ENCODE results near the gene TMPRSS9.

GRCh38 chr19:2359992-2360685 lies at the start of gene TMPRSS9:
- TF ChIP-seq CTCF (IDR thresholded peaks at IDR 0.05) (no peak), POLR2AphosphoS5 (IDR thresholded peaks at IDR 0.05; ENCODE audit: insufficient read depth in 1 of 2, low read depth in 1 of 2) (no peak), POLR2A (IDR thresholded peaks at IDR 0.05) (no peak)
